HG02642 (cell line): ENCODE results near the gene SLC25A30.
"Not testable (repeated sequence)": the region's sequence is repeated elsewhere in the genome, so short reads cannot be mapped to it uniquely, and the experiment has no call there.

Experiments
- ATAC-seq: cut with Tn5 transposase; IDR thresholded peaks from one replicate; pipeline ENCODE4 v1.9.1; 2021; ENCODE audit warnings: mild to moderate bottlenecking; ENCODE audit not compliant: unreplicated experiment, poor library complexity

SLC25A30 gene

GRCh38 chr13:45370922-45371406, 47.2 kb downstream of the SLC25A30 start:
- no peak for ATAC-seq

- ATAC-seq: no peak
These were observed 49.1 kb downstream of the SLC25A30 start for GRCh38 chr13:45369116-45369515.

- ATAC-seq: no peak
These were observed 49.6 kb downstream of the SLC25A30 start for GRCh38 chr13:45368571-45368970.

GRCh38 chr13:45368005-45368404, 50.2 kb downstream of the SLC25A30 start:
- ATAC-seq: no peak

GRCh38 chr13:45367358-45367757, 50.8 kb downstream of the SLC25A30 start:
- peak; percentile 93 for ATAC-seq

- no peak for ATAC-seq
These were observed 52.7 kb downstream of the SLC25A30 start for GRCh38 chr13:45365558-45365885.

- no peak for ATAC-seq
These were observed 53.2 kb downstream of the SLC25A30 start for GRCh38 chr13:45364876-45365557.

GRCh38 chr13:45362939-45363338, 55.2 kb downstream of the SLC25A30 start:
- no peak for ATAC-seq

GRCh38 chr13:45361596-45362206, 56.5 kb downstream of the SLC25A30 start:
- no peak for ATAC-seq

GRCh38 chr13:45356966-45357672, 61.1 kb downstream of the SLC25A30 start:
- ATAC-seq: no peak

GRCh38 chr13:45353895-45354294, 64.3 kb downstream of the SLC25A30 start:
- ATAC-seq: no peak

- ATAC-seq: no peak
These were observed 66.1 kb downstream of the SLC25A30 start for GRCh38 chr13:45352031-45352430.

GRCh38 chr13:45350152-45350551, 68.0 kb downstream of the SLC25A30 start:
- ATAC-seq: no peak

- no peak for ATAC-seq
These were observed 68.7 kb downstream of the SLC25A30 start for GRCh38 chr13:45349438-45349837.

- not testable (repeated sequence) for ATAC-seq
These were observed 74.1 kb downstream of the SLC25A30 start for GRCh38 chr13:45344064-45344463.
